HepG2 (cell line): ENCODE measurements around the gene HOTAIR. TPM values are rescaled to one million over a fixed set of nuclear protein-coding genes. Genes with fewer than 3 reads are reported as not detected.

Source experiments
- ATAC-seq: fragments of 200-7000 bp; cut with Tn5 transposase; 3 replicates; pipeline ENCODE4 v1.9.1; 2020; ENCODE audit warnings: mild to moderate bottlenecking, moderate library complexity
- BruUV-seq: library from RNA; stranded (reverse); fragments of 400-500 nt; replicated peaks from 2 replicates; lab custom pipeline; 2021; lab: Mats Ljungman, UMichigan
- CTCF ChIA-PET: fragments of 300-600 bp; formaldehyde crosslinking; extraction: SDS; loops from one replicate; lab custom pipeline; 2021; ENCODE audit warnings: low total read pairs, inconsistent platforms, low intra/inter-chr PET ratio; lab: Yijun Ruan, JAX
- POLR2A ChIA-PET: fragments of 350-600 bp; sonication (Branson Sonifier 250); formaldehyde crosslinking; loops from one replicate; lab custom pipeline; 2020; ENCODE audit warnings: antibody characterized with exemption, inconsistent platforms; lab: Yijun Ruan, JAX
- DNase-seq: peaks from one replicate; pipeline ENCODE4 v3.0.0-alpha.2; 2015; ENCODE audit warnings: low spot score
- FAIRE-seq: peaks from 3 replicates; lab custom pipeline; 2011; peaks lifted over from hg19 to GRCh38; lab: Jason Lieb, UNC
- H2AFZ ChIP-seq: one replicate; pipeline ENCODE4 v1.6.1; 2011; ENCODE audit warnings: low read length, inconsistent platforms
- H3K27ac ChIP-seq: fragments of 300-600 bp; 3 replicates; pipeline ENCODE4 v1.8.0; 2011; ENCODE audit warnings: mixed run types, mild to moderate bottlenecking, mixed read lengths, low read length, inconsistent platforms; ENCODE audit not compliant: insufficient read depth; ENCODE audit errors: extremely low read length
- H3K27me3 ChIP-seq, 2 experiments: fragments of 200-600 bp in 1 of 2; 2 replicates in 1 of 2; 3 replicates in 1 of 2; pipeline versions ENCODE4 v1.6.0 to v1.8.0; 2011; ENCODE audit warnings: low read length in 2 of 2, mild to moderate bottlenecking in 2 of 2, moderate library complexity in 2 of 2, inconsistent platforms in 1 of 2; ENCODE audit not compliant: insufficient read depth in 2 of 2, control insufficient read depth in 1 of 2
- H3K36me3 ChIP-seq, 2 experiments: fragments of 200-600 bp in 1 of 2; replicated peaks in 1 of 2; 2 replicates in 1 of 2; 3 replicates in 1 of 2; pipeline versions ENCODE4 v1.5.1 to v1.8.0; 2011; ENCODE audit warnings: low read length in 2 of 2, inconsistent platforms in 1 of 2; ENCODE audit not compliant: insufficient read depth in 2 of 2, control insufficient read depth in 1 of 2
- H3K4me1 ChIP-seq: 2 replicates; pipeline ENCODE4 v1.5.1; 2012; ENCODE audit warnings: low read length, inconsistent platforms; ENCODE audit not compliant: insufficient read depth
- H3K4me2 ChIP-seq: 2 replicates; pipeline ENCODE4 v1.6.0; 2011; ENCODE audit warnings: low read depth, low read length, inconsistent platforms
- H3K4me3 ChIP-seq, 3 experiments: fragments of 200-600 bp in 1 of 3; sonication (generic), shearing (Covaris generic) in 1 of 3; replicated peaks in 1 of 3; 2 replicates each; pipeline ENCODE4 v1.5.1; 2011 to 2016; ENCODE audit warnings: low read length in 3 of 3, inconsistent platforms in 2 of 3, low read depth in 2 of 3, mild to moderate bottlenecking in 2 of 3, control low read depth in 1 of 3, mixed read lengths in 1 of 3; ENCODE audit not compliant: insufficient read depth in 1 of 3
- H3K79me2 ChIP-seq: one replicate; pipeline ENCODE4 v1.6.1; 2011; ENCODE audit warnings: low read length, inconsistent platforms; ENCODE audit not compliant: insufficient read depth
- H3K9ac ChIP-seq: 2 replicates; pipeline ENCODE4 v1.6.0; 2011; ENCODE audit warnings: mild to moderate bottlenecking, low read depth, low read length, inconsistent platforms; ENCODE audit not compliant: insufficient read depth
- H3K9me3 ChIP-seq: 2 replicates; pipeline ENCODE4 v1.5.1; 2012; ENCODE audit warnings: mild to moderate bottlenecking, low read length
- H4K20me1 ChIP-seq: 2 replicates; pipeline ENCODE4 v1.6.0; 2011; ENCODE audit warnings: inconsistent platforms, mild to moderate bottlenecking, low read length, moderate library complexity; ENCODE audit not compliant: insufficient read depth
- CREM ChIP-seq, 2 experiments: sonication (generic) in 1 of 2; formaldehyde crosslinking in 1 of 2; IDR thresholded peaks; 2 replicates each; pipeline versions ENCODE4 v1.4.0 to v1.6.1; 2016 to 2020; ENCODE audit warnings: antibody characterized with exemption in 1 of 2, mild to moderate bottlenecking in 1 of 2, missing genetic modification reagents in 1 of 2
- KLF12 ChIP-seq: sonication (generic); formaldehyde crosslinking; IDR thresholded peaks from 2 replicates; pipeline ENCODE4 v1.4.0; 2020; ENCODE audit warnings: missing genetic modification reagents, borderline replicate concordance
- MED8 ChIP-seq: sonication (generic); formaldehyde crosslinking; IDR thresholded peaks from 2 replicates; pipeline ENCODE4 v1.8.1; 2023; ENCODE audit warnings: mild to moderate bottlenecking, missing genetic modification reagents; ENCODE audit not compliant: insufficient replicate concordance
- NAIF1 ChIP-seq: sonication (generic); formaldehyde crosslinking; IDR thresholded peaks from 2 replicates; pipeline ENCODE4 v1.5.0; 2020; ENCODE audit warnings: mild to moderate bottlenecking, missing genetic modification reagents, borderline replicate concordance
- NRL ChIP-seq: sonication (generic); formaldehyde crosslinking; IDR thresholded peaks from 2 replicates; pipeline ENCODE4 v1.5.0; 2020; ENCODE audit warnings: missing genetic modification reagents, mild to moderate bottlenecking, moderate library complexity, borderline replicate concordance
- PHF21A ChIP-seq: sonication (generic); formaldehyde crosslinking; IDR thresholded peaks from 2 replicates; pipeline ENCODE4 v1.5.0; 2020; ENCODE audit warnings: mild to moderate bottlenecking, missing genetic modification reagents
- ZC3H4 ChIP-seq: sonication (generic); formaldehyde crosslinking; IDR thresholded peaks from 2 replicates; pipeline ENCODE4 v1.4.0; 2020; ENCODE audit warnings: missing genetic modification reagents, borderline replicate concordance
- ZNF781 ChIP-seq: sonication (generic); formaldehyde crosslinking; IDR thresholded peaks from 2 replicates; pipeline ENCODE4 v1.5.1; 2020; ENCODE audit warnings: borderline replicate concordance, mild to moderate bottlenecking, missing genetic modification reagents; ENCODE audit errors: not compliant biosample characterization
- WGBS: methylation state at CpG from one replicate; pipeline ENCODE4 v1.1.6; 2017; ENCODE audit warnings: low lambda C conversion rate; 5-methylcytosine and 5-hydroxymethylcytosine counted together
- in situ Hi-C: cut with HindIII; loops from 2 replicates; pipeline ENCODE4 v1.10.0; 2017; ENCODE audit warnings: low pct_unique_long_range_greater_than_20kb; ENCODE audit not compliant: extremely low pct_ligation_motif_present
- intact Hi-C: fragments of 100-400 bp; cut with micrococcal nuclease; formaldehyde crosslinking; loops from one replicate; pipeline ENCODE4 v1.10.0; 2022; ENCODE audit not compliant: unreplicated experiment
- polyA plus RNA-seq, 8 experiments: library from polyadenylated mRNA; depleted of rRNA in 3 of 8; stranded (reverse) in 7 of 8; unstranded in 1 of 8; fragments of >200 nt; fragmentation: Illumina TruSeq in 4 of 8; extraction: Trizol in 4 of 8; gene quantifications; 2 replicates each; pipeline versions ENCODE4 v1.2.1 to v1.2.3, GENCODE V29; 2011 to 2016; ENCODE audit warnings: low read depth in 4 of 8, missing spikeins in 1 of 8, mixed read lengths in 1 of 8; ENCODE audit not compliant: insufficient read depth in 1 of 8
- total RNA-seq, 5 experiments: library from RNA; depleted of rRNA; stranded (reverse); fragments of >200 nt; fragmentation: Illumina TruSeq; extraction: Trizol; gene quantifications; 2 replicates each; pipeline ENCODE4 v1.2.3, GENCODE V29; 2016; ENCODE audit warnings: low read depth in 1 of 5
- TF ChIP-seq, protein P1 (sequence below): sonication (generic); formaldehyde crosslinking; IDR thresholded peaks from one replicate; pipeline ENCODE4 v1.5.1; 2020; ENCODE audit warnings: mild to moderate bottlenecking, missing genetic modification reagents; ENCODE audit errors: not compliant biosample characterization
- TF ChIP-seq, protein P2 (sequence below): sonication (generic); formaldehyde crosslinking; IDR thresholded peaks from 2 replicates; pipeline ENCODE4 v1.4.0; 2020; ENCODE audit warnings: missing genetic modification reagents, borderline replicate concordance

HOTAIR gene
- total and polyA plus RNA-seq, 2 of the 13 experiments (the other 11 are each of a cell fraction or from before 2014, with no cell fraction given): not detected

DNA sequence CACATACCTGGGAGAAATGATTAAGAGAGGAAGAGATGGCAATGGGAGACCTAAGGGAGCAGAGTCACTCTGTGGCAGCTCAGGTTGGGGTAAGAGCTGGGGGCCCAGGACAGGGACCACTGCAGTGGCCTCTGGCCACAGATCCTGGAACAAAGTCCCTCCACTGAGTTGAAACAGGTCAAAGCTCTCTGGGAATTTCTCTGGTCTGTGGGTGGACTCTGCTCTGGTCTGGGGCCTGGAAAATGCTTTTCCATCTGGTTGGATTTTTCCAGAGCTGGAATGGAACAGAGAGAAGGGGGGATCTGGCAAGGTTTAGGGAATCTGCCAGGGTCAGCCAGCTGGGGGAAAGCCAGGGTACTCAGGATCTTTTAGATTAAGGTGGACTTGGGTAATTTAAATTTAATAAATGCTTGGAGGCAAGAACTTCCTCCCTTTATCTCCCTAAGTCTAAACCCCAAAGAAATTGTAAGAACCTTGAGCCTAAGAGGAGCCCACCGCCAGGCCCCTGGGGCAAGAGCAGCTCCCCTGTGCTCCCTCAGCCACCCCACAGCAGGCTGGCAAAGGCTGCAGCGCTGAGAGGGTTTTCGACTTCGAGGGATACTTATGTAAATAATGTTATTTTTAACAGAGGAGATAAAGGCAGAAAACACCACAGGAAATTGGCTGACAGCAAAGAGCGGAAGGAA is 13.9 kb upstream of the HOTAIR start:
- no peak overlapping the region for H2AFZ ChIP-seq
- H3K9ac ChIP-seq: no peak overlapping the region
- H3K79me2 ChIP-seq: no peaks in the 10 kb centered on the region
- in situ Hi-C loops (no loop called here), intact Hi-C loops (loop anchor here (2.0 kb wide), 1 partner anchor 222 kb away; no protein-coding TSS in a partner anchor)
- DNase-seq (no peak), ATAC-seq (peak; percentile 72), FAIRE-seq (no peak)
- H4K20me1 ChIP-seq: no peaks in the 10 kb centered on the region
- peak overlapping the region; percentile 61 for H3K27ac ChIP-seq
- no TSS peak for BruUV-seq
- H3K4me1 ChIP-seq: peaks cover 37% of the 10 kb centered on the region
- CTCF ChIA-PET: interaction anchor here (1.1 to 1.6 kb wide), 2 partner anchors 17 to 221 kb away, joined by 3 to 13 read pairs; no protein-coding TSS in a partner anchor
- POLR2A ChIA-PET: interaction anchor here (0.6 to 1.3 kb wide), 2 partner anchors 10 to 214 kb away, joined by 4 to 5 read pairs; no protein-coding TSS in a partner anchor
- H3K4me3 ChIP-seq: peak overlapping the region in 2 of 3 experiments; percentile 51; a peak in 5 of 6 replicates
- H3K9me3 ChIP-seq: no peaks in the 10 kb centered on the region
- peaks cover 9 to 38% of the 10 kb centered on the region in 2 experiments for H3K27me3 ChIP-seq
- no peaks in the 10 kb centered on the region for H3K36me3 ChIP-seq
- 9% methylated on average over 5 of the region's 5 CpGs for WGBS
- peak overlapping the region; percentile 68 for H3K4me2 ChIP-seq
- TF ChIP-seq MED8 (CRISPR knock-in tag) (no peak), NRL (CRISPR knock-in tag) (no peak), ZC3H4 (CRISPR knock-in tag) (no peak), KLF12 (CRISPR knock-in tag) (no peak), CREM (IDR thresholded peaks at IDR 0.05) (peak; percentile 47; the same call in 1 of the 2 replicates), CREM (CRISPR knock-in tag; IDR thresholded peaks at IDR 0.05) (no peak), PHF21A (CRISPR knock-in tag) (peak; percentile 70), NAIF1 (CRISPR knock-in tag) (no peak), ZNF781 (no peak)
- TF ChIP-seq, protein P1, sequence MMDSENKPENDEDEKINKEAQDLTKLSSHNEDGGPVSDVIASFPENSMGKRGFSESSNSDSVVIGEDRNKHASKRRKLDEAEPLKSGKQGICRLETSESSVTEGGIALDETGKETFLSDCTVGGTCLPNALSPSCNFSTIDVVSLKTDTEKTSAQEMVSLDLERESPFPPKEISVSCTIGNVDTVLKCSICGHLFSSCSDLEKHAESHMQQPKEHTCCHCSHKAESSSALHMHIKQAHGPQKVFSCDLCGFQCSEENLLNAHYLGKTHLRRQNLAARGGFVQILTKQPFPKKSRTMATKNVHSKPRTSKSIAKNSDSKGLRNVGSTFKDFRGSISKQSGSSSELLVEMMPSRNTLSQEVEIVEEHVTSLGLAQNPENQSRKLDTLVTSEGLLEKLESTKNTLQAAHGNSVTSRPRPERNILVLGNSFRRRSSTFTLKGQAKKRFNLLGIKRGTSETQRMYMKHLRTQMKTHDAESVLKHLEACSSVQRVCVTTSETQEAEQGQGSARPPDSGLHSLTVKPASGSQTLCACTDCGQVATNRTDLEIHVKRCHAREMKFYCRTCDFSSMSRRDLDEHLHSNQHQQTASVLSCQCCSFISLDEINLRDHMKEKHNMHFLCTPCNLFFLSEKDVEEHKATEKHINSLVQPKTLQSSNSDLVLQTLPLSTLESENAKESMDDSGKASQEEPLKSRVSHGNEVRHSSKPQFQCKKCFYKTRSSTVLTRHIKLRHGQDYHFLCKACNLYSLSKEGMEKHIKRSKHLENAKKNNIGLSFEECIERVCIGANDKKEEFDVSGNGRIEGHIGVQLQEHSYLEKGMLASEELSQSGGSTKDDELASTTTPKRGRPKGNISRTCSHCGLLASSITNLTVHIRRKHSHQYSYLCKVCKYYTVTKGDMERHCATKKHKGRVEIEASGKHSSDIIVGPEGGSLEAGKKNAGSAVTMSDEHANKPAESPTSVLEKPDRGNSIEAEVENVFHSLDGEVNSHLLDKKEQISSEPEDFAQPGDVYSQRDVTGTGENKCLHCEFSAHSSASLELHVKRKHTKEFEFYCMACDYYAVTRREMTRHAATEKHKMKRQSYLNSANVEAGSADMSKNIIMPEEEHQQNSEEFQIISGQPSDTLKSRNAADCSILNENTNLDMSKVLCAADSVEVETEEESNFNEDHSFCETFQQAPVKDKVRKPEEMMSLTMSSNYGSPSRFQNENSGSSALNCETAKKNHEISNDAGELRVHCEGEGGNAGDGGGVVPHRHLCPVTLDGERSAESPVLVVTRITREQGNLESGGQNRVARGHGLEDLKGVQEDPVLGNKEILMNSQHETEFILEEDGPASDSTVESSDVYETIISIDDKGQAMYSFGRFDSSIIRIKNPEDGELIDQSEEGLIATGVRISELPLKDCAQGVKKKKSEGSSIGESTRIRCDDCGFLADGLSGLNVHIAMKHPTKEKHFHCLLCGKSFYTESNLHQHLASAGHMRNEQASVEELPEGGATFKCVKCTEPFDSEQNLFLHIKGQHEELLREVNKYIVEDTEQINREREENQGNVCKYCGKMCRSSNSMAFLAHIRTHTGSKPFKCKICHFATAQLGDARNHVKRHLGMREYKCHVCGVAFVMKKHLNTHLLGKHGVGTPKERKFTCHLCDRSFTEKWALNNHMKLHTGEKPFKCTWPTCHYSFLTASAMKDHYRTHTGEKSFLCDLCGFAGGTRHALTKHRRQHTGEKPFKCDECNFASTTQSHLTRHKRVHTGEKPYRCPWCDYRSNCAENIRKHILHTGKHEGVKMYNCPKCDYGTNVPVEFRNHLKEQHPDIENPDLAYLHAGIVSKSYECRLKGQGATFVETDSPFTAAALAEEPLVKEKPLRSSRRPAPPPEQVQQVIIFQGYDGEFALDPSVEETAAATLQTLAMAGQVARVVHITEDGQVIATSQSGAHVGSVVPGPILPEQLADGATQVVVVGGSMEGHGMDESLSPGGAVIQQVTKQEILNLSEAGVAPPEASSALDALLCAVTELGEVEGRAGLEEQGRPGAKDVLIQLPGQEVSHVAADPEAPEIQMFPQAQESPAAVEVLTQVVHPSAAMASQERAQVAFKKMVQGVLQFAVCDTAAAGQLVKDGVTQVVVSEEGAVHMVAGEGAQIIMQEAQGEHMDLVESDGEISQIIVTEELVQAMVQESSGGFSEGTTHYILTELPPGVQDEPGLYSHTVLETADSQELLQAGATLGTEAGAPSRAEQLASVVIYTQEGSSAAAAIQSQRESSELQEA (CRISPR knock-in tag): no peak
- TF ChIP-seq, protein P2, sequence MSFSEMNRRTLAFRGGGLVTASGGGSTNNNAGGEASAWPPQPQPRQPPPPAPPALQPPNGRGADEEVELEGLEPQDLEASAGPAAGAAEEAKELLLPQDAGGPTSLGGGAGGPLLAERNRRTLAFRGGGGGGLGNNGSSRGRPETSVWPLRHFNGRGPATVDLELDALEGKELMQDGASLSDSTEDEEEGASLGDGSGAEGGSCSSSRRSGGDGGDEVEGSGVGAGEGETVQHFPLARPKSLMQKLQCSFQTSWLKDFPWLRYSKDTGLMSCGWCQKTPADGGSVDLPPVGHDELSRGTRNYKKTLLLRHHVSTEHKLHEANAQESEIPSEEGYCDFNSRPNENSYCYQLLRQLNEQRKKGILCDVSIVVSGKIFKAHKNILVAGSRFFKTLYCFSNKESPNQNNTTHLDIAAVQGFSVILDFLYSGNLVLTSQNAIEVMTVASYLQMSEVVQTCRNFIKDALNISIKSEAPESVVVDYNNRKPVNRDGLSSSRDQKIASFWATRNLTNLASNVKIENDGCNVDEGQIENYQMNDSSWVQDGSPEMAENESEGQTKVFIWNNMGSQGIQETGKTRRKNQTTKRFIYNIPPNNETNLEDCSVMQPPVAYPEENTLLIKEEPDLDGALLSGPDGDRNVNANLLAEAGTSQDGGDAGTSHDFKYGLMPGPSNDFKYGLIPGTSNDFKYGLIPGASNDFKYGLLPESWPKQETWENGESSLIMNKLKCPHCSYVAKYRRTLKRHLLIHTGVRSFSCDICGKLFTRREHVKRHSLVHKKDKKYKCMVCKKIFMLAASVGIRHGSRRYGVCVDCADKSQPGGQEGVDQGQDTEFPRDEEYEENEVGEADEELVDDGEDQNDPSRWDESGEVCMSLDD: no peak
